Measurements from ENCODE around the gene TRIM27.
"Not testable (repeated sequence)": the region's sequence is repeated elsewhere in the genome, so short reads cannot be mapped to it uniquely, and the experiment has no call there.

Gene TRIM27

DNA sequence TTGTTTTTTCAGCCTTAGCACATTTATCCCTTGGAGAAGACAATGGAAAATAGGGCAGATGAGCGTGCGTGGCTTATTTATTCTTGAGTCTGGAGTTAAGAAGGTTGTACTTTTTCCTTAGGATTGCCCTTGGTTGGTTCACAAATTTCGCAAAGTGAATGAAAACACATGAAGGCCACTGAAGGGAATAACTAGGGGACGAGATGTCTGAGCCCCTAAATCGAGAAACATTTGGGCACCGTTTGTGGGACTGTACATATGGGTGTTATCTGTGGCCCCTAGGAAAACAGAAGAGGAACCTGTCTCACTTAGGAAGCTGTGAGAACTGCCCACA lies 19.4 kb upstream of the TRIM27 start:
- no peak for FAIRE-seq

GRCh38 chr6:28941684-28942448 lies 18.1 kb upstream of the TRIM27 start:
- FAIRE-seq (no peak), DNase-seq (ENCODE audit: low spot score) (no peak)

More for the DNA sequence above, 19.4 kb upstream of the TRIM27 start:
- DNase-seq (ENCODE audit: low spot score) = no peak

DNA sequence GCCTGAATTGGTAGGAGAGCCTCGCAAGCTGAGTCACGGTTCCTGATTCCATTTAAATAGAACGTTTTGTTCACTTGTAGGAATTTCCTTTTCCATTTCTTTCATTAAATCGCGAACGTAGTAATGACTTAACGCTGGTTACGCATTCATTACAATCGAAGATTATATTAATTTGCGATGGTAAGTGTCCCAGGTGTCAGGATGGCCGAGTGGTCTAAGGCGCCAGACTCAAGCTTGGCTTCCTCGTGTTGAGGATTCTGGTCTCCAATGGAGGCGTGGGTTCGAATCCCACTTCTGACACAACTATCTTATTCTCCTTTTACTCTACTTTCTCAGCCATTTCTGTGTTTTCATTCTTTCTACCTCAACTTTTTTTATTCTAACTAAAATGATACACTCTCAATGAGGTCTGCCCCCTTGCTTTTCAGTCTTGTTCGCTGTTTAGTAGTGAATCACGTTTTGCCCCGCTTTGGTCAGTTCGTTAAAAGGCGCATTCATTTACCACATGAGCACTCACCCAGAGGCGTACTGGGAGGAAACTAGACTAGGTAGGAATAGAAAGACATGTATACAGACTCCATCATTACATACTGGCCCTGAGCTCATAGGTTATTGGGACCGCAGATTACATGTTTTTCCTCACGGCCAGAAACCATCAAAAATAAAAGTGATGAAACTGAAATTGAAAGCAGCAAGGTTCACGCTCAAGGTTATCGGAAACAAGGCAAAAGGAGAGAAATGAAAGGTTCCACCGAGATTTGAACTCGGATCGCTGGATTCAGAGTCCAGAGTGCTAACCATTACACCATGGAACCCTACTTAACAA lies 17.3 kb upstream of the TRIM27 start:
- no peak for FAIRE-seq

GRCh38 chr6:28940294-28940857 lies 16.6 kb upstream of the TRIM27 start:
- no peak for FAIRE-seq

More for the DNA sequence above, 17.3 kb upstream of the TRIM27 start:
- peak; percentile 80 for DNase-seq (ENCODE audit: low spot score)

GRCh38 chr6:28933069-28933468 lies 9.3 kb upstream of the TRIM27 start:
- no peak for FAIRE-seq
- DNase-seq (ENCODE audit: low spot score) = no peak

More at GRCh38 chr6:28940294-28940857, 16.6 kb upstream of the TRIM27 start:
- peak; percentile 51 for DNase-seq (ENCODE audit: low spot score)

DNA sequence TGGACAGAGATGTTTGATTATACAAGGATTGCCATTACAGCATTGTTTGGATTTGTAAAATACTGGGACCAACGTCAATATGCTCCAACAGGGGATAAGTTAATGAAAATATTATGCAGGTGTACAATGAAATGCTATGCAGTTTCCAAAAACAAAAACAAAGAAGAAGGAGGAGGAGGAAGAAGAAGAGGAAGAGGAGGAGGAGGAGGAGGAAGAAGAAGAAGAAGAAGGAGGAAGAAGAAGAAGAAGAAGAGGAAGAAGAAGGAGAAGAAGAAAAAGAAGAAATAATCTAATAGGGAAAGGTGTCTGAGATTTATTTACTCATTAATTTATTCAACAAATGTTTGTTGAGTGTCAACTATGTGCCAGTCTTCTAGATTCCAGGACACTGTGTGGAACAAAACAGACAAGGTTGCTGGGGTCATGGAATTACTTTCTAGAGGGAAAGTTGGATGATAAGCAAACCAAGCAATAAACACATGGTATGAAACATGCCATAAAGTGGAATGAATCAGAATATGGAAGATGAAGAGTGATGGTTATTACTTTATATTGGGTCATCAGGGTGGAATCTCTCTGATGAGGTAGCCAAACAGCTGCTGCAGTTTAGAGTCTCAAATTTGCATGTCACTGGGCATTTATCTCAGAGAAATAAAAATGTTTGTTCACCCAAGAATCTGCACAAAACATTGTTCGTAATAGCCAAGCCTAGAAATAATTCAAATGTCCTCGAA lies 6.3 kb upstream of the TRIM27 start:
- FAIRE-seq (no peak), DNase-seq (ENCODE audit: low spot score) (no peak)

GRCh38 chr6:28929339-28929738 lies 5.6 kb upstream of the TRIM27 start:
- FAIRE-seq; DNase-seq (ENCODE audit: low spot score): not testable (repeated sequence)

DNA sequence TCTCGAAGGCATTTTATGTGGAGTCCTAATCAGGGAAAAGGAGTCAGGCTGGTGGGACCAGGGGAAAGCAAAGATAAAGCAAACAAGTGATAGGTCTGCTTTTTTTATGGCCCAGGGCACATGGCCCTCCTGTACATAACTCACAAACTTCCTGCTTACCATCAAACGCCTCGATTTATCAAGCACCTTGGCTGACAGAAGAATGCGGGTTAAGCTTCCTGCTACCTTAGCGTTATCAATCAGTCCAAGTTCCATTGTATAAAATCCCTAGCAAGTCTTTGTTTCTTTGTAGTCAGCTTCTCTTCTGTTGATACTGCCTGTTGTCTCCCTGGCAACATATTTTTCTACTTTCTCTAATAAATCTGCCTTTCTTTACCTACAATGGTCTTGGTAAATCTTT lies 4.1 kb upstream of the TRIM27 start:
- FAIRE-seq (no peak), DNase-seq (ENCODE audit: low spot score) (no peak)

DNA sequence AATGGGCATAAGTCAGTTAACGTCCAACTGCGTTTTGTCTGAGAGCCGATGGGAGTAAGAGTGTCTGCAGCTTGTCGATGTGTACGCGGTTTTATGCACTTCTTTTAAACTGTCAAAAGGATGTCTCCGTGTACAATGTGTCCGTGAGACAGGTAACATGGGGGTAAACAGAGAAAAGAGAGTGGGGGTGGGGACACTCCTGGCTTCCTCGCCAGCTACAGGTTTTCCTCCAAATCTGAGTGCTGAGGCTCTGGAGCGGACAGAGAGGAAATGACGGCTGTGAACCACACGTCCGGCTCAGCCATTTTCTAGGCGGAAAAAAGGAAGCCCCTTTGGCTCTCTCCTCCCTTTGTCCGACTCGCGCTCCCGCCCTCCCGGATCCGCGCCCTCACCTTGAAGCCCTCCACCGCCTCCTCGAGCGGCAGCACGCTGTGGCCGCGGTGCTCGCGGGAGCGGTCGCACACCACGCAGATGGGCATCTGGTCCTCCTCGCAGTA lies 916 bp downstream of the TRIM27 start:
- FAIRE-seq = no peak
- DNase-seq (ENCODE audit: low spot score) = peak; percentile 21

DNA sequence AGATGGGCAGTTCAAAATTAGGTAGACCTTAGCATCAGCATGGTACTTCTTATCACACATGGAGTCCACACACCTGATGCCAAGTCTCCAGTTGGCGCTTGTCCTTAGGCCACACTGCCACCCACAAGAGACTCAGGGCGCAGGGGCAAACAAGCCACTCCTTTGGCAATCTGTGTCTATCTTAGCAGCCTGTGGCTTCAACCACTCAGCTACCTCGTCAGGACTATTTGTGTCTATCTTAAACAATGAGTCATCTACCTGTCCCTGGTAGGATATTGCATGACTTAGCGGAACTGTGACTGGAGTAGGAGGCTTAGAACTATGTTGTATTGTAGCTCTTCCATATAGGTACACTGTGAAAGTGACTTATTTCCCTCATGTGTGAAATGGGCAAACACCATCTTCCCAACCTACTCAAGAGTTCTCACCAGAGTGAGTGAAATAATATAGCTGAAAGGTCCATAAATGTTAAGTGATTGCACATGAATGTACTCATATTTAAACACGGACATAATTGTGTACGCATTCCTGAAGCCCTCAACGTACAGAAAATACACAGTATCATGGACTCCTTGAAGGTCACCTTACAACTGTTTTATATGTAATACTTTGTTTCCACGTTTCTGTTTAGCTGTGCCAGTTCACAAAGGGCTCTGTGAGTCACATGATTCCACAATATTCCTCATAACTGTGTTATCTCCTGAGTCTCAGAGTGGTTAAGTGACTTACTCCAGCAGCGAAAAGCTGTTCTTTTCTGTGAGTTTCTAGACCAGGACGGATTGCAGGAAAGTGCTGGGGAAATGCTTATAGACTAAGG lies 1.6 kb downstream of the TRIM27 start:
- DNase-seq (ENCODE audit: low spot score) = peak; percentile 75
- no peak for FAIRE-seq

- DNase-seq (ENCODE audit: low spot score) (no peak), FAIRE-seq (no peak)
Observed at GRCh38 chr6:28920281-28920680, 3.5 kb downstream of the TRIM27 start.

- no peak for DNase-seq (ENCODE audit: low spot score)
- no peak for FAIRE-seq
Observed at GRCh38 chr6:28914941-28915340, 8.8 kb downstream of the TRIM27 start.

DNA sequence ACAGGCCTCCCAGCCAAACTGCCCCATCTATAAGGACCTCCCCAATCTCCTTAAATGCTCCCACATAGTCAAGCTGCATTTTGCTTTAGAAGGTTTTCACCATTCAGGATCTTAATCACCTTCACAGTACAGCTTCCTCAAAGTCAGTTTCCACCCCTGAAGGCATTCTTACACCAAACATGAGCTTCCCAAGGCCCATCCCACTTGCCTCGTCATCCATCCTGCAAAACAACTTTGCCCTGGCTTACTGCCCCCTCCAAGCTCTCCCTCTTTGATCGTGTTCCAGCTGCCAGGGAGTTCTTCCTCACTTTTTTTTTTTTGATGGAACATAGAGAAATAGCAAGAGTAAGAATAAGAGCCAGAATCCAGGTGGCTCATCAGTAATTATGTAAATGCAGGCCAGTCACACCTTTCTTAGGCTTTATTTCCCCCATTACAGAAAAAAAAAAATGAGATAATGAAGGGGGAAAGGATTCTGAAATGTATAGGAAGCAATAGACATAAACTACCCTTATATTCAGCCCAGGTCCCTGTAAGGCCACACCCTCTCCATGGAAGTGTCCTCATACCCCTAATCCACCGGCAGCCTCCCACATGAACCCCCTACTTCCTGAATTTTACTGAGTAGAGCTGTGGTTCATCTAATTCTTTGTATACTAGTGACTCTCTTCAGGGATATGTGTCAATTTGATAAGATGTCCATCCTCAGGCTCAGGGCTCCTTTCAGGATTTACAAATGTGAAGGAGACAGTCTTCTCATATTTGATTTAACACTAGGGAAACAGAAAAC lies 12.7 kb downstream of the TRIM27 start:
- FAIRE-seq (no peak), DNase-seq (ENCODE audit: low spot score) (no peak)

DNA sequence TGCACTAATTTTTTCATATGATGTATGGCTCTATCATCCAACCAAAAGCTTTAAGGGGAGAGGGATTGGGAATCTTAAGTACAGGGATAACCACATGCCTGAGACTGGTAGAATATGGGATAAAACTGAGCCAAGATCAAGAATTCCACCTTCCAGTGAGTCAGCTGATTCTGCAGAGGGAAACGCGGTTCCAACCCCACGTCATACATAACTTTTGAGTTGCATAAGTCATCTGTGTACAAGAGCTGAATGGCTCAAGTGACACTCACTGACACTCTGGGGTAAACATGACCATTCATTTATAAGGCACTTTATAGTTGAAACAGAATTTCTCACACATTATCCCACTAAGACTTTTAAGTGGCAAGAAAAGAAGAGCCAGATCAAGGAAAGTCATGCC lies 16.4 kb downstream of the TRIM27 start:
- DNase-seq (ENCODE audit: low spot score) = no peak
- no peak for FAIRE-seq

DNA sequence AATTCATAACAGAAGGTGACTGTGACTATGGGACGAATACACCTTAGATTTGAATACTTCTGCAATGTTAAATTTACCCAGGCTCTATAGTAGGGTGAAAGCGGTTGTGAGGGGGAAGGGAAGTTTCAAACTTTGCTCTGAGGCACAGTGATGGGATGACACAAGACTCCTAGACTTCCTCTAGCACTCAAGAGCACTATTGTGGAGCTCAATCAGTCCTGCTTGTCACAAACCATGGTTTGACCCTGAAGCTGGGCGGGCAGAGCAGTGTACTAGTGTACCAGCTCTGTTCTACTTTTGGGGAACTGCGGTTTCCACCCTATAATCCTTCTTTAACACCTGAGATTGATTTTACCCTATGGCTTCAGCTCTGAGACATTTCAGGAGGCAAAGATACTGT lies 17.1 kb downstream of the TRIM27 start:
- no peak for DNase-seq (ENCODE audit: low spot score)
- FAIRE-seq = no peak

DNA sequence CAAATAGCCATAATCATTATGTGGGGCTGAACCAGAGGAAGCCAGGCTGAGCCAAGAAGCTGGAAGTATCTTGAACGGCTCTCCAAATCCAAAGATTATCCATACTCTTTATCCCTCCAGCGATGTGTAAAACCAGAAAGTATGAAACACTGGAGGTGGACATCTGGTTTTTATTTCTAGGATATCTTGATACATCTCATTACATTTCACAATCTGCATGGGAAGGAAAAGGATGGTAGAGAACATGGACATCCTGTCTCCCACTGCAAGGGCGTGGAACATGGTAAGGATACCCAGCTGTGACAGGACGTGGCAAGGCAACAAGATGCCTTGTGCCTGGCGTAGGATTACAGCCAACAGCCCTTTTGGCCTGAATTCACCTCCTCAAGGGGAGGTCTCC lies 20.1 kb downstream of the TRIM27 start:
- FAIRE-seq = no peak

GRCh38 chr6:28901831-28902230 lies 22.0 kb downstream of the TRIM27 start:
- FAIRE-seq = no peak
- no peak for DNase-seq (ENCODE audit: low spot score)

More for the DNA sequence above, 20.1 kb downstream of the TRIM27 start:
- no peak for DNase-seq (ENCODE audit: low spot score)

DNA sequence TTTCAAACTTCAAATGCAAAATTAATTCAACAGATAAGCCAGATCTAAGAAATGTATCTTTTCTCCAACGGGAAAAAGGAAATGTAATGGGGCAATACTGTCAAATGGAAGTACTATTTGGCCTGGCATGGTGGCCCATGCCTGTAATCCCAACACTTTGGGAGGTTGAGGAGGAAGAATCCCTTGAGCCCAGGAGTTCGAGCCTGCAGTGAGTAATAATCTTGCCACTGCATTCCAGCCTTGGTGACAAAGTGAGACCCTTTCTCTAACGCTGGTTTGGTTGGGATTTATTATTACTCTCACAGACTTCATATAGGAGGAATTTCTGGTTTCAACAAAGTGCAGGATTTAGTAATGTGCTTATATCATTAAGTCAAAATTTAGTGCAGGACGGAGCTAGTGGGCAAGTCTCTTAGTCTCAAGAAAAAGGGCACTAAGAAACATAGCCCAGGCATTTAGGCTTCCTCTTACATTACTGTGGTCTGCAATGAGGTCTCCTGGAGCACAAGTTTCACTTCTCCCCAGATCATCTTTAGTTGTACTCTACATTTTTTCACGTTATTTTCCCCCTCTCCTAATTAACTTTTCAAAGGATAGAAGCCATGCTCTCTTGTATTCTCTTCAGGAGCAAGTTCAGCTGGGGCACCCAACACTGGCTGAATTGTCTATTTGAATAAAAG lies 23.1 kb downstream of the TRIM27 start:
- DNase-seq (ENCODE audit: low spot score) = no peak

GRCh38 chr6:28898710-28898965 lies 25.1 kb downstream of the TRIM27 start:
- DNase-seq (ENCODE audit: low spot score) = no peak
- FAIRE-seq = no peak

More for the DNA sequence above, 23.1 kb downstream of the TRIM27 start:
- no peak for FAIRE-seq

DNA sequence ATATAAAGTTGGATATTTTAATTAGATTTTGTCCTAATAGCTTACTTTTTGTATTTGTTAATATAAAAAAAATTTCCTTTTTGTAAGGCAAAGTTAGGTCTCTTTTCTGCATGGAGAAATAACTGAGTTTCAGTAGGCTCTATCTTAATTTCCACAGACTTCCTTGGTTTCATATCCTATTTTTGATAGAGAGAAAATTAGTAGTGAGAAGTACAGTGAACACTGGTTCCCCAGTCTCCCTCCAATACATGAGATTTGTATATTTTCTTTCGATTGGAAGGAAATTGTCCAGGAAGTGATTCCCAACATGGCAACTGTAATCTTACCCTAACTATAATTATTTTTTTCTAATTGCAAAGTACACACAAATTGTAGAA lies 26.4 kb downstream of the TRIM27 start:
- FAIRE-seq (no peak), DNase-seq (ENCODE audit: low spot score) (no peak)
